ENCODE data around the gene CDA.

- no peak for TF ChIP-seq CTCF (IDR thresholded peaks at IDR 0.05)
- TF ChIP-seq POLR2A (IDR thresholded peaks at IDR 0.05): peak in 1 of 2 donors; percentile 76
These were observed 45.7 kb downstream of the CDA start for GRCh38 chr1:20634594-20635084.

Data from adrenal gland (tissue), 5 donors.